Right atrium auricular region (tissue), 2 donors: ENCODE measurements around the gene ARIH2. TPM values are rescaled to one million over a fixed set of nuclear protein-coding genes. Genes with fewer than 3 reads are reported as not detected.

Source experiments
- DNase-seq: peaks from one replicate; pipeline ENCODE4 v3.0.0-alpha.2; 2019; ENCODE audit warnings: low spot score
- H3K27ac ChIP-seq, 2 donors: fragments of 200-600 bp; sonication (generic); 1 replicate in 1 of 2; 2 replicates in 1 of 2; pipeline ENCODE4 v1.5.1; 2016 to 2019
- H3K27me3 ChIP-seq, 2 donors: fragments of 200-600 bp; sonication (generic); one replicate each; pipeline versions ENCODE4 v1.5.1 to v1.6.0; 2017 to 2019
- H3K36me3 ChIP-seq: fragments of 200-600 bp; sonication (generic); one replicate; pipeline ENCODE4 v1.5.1; 2016
- H3K4me1 ChIP-seq, 2 donors: fragments of 200-600 bp; sonication (generic); one replicate each; pipeline versions ENCODE4 v1.5.1 to v1.6.0; 2017 to 2019
- H3K4me3 ChIP-seq, 2 donors: fragments of 200-600 bp; sonication (generic); 1 replicate in 1 of 2; 2 replicates in 1 of 2; pipeline ENCODE4 v1.5.1; 2017 to 2019; ENCODE audit warnings: mild to moderate bottlenecking in 1 of 2, moderate library complexity in 1 of 2
- H3K9me3 ChIP-seq, 2 donors: fragments of 200-600 bp; sonication (generic); one replicate each; pipeline ENCODE4 v1.5.1; 2019
- total RNA-seq, 2 donors: library from RNA; depleted of rRNA; stranded (reverse); fragments of >200 nt; gene quantifications; one replicate each; pipeline ENCODE4 v1.1.0, GENCODE V29; 2016
- TF ChIP-seq, protein P1 (sequence below), 2 donors: fragments of 200-600 bp; sonication (generic); IDR thresholded peaks; one replicate each; pipeline ENCODE4 v1.5.1; 2019; ENCODE audit warnings: antibody characterized with exemption in 2 of 2

ARIH2 gene
- total RNA-seq, 2 donors from 2014 or later = 135 to 140 TPM

DNA sequence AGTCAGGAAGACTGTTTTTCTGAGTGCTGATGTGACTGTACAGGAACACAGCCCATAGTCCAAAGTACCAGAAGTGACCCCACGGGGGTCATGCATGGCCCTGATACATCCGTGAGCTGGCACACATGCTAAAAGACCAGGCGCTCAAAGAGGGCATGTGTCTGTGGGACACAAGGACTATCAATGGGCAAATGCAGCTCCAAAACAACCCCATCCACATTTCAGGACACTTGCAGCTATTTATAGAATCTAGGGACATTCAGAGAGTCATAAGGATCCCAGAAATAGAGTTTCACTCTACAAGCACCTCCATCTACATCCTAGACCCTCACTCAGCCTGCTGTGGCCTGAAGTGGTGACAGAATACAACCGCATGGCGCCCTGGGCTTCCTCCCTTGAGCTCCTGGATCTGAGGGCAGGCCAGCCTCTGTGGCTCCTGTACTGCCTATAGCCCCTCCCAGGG lies 37.0 kb upstream of the ARIH2 start:
- H3K4me1 ChIP-seq = no peaks in the 10 kb centered on the region
- TF ChIP-seq, protein P1, sequence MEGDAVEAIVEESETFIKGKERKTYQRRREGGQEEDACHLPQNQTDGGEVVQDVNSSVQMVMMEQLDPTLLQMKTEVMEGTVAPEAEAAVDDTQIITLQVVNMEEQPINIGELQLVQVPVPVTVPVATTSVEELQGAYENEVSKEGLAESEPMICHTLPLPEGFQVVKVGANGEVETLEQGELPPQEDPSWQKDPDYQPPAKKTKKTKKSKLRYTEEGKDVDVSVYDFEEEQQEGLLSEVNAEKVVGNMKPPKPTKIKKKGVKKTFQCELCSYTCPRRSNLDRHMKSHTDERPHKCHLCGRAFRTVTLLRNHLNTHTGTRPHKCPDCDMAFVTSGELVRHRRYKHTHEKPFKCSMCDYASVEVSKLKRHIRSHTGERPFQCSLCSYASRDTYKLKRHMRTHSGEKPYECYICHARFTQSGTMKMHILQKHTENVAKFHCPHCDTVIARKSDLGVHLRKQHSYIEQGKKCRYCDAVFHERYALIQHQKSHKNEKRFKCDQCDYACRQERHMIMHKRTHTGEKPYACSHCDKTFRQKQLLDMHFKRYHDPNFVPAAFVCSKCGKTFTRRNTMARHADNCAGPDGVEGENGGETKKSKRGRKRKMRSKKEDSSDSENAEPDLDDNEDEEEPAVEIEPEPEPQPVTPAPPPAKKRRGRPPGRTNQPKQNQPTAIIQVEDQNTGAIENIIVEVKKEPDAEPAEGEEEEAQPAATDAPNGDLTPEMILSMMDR (IDR thresholded peaks at IDR 0.05) = no peak
- DNase-seq = no peak
- H3K9me3 ChIP-seq = no peaks in the 10 kb centered on the region
- peaks cover 36% of the 10 kb centered on the region for H3K36me3 ChIP-seq
- H3K27me3 ChIP-seq = no peaks in the 10 kb centered on the region
- H3K4me3 ChIP-seq = no peak overlapping the region
- peak overlapping the region; percentile 11 to 33 for H3K27ac ChIP-seq

DNA sequence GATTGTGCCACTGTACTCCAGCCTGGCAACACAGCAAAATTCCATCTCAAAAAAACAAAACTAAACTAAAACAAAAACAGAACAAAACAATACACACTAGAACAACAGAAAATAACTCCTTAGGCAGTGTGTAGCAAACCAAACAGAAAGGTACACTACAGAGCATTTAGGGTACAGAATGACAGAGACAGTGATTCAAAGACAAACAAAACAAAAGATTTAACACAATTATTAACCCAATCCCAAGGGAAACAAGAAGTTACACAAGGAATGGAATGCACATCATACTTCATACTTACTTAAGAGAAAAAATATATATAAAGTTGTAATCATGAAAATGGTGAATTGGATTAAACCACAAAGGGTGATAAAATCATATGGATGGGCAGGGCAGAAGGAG lies 32.9 kb upstream of the ARIH2 start:
- DNase-seq = no peak
- Histone ChIP-seq H3K4me1 (no peaks in the 10 kb centered on the region), H3K27me3 (no peaks in the 10 kb centered on the region), H3K36me3 (peaks cover 38% of the 10 kb centered on the region), H3K9me3 (no peaks in the 10 kb centered on the region), H3K27ac (no peak overlapping the region), H3K4me3 (no peak overlapping the region)
- TF ChIP-seq, protein P1 (IDR thresholded peaks at IDR 0.05) = no peak

DNA sequence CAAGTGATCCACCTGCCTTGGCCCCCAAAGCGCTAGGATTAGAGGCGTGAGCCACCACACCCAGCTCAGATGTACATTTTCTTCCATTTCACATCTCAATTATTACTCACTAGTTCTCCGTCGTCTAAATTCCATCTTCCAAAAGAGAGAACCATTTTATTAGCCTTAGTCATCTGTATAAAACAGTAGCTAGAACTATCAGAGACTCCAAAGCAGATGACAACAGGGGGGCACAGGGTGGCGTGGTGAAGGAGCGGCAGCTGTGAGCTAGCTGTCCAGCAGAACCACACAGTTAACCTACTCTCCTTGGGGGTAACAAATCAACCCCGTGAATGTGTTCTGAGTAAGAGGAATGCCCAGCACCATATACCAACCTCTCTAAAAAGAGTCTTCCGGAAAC lies 27.0 kb upstream of the ARIH2 start:
- H3K4me3 ChIP-seq = no peak overlapping the region
- no peaks in the 10 kb centered on the region for H3K4me1 ChIP-seq
- DNase-seq = no peak
- H3K27ac ChIP-seq = no peak overlapping the region
- TF ChIP-seq, protein P1 (IDR thresholded peaks at IDR 0.05) = no peak
- peaks cover 26% of the 10 kb centered on the region for H3K36me3 ChIP-seq
- no peaks in the 10 kb centered on the region for H3K27me3 ChIP-seq
- no peaks in the 10 kb centered on the region for H3K9me3 ChIP-seq

DNA sequence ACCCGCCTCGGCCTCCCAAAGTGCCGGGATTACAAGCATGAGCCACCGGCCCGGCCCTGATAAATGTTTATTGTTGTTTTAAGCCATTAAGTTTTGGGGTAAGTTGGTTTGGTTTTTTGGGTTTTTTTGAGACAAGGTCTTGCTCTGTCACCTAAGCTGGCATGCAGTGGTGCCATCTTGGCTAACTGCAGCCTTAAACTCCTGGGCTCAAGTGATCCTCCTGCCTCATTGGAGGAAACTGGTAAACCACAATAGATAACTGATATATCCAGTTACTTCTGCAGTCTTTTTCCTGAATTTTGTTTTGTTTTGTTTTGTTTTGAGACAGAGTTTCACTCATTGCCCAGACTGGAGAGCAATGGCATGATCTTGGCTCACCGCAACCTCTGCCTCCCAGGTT lies 24.1 kb upstream of the ARIH2 start:
- no peak for DNase-seq
- H3K27ac ChIP-seq = no peak overlapping the region
- no peaks in the 10 kb centered on the region for H3K27me3 ChIP-seq
- TF ChIP-seq, protein P1 (IDR thresholded peaks at IDR 0.05) = no peak
- H3K36me3 ChIP-seq = peaks cover 14% of the 10 kb centered on the region
- no peak overlapping the region for H3K4me3 ChIP-seq
- H3K9me3 ChIP-seq = no peaks in the 10 kb centered on the region
- H3K4me1 ChIP-seq = peaks cover 0 to 18% of the 10 kb centered on the region in 2 donors

DNA sequence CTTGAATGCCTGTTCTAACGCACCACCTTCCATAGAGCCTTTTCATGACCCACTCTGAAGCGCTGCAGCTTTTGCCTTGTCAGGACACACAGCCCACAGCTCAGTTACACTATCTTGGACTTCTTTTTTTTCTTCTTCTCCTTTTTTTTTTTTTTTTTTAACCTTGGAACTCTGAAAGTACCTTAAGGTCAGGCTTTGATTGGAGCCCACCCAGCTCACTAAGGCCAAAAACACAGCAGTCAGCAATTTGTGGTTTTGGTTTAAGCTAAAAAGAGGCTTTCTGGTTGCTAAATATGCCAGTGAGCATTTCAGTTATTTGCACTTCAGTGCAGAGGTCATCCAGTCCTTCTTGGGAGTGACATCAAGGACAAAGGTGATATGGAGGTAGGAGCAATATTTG lies 21.7 kb upstream of the ARIH2 start:
- TF ChIP-seq, protein P1 (IDR thresholded peaks at IDR 0.05) = no peak
- peaks cover 2% of the 10 kb centered on the region for H3K36me3 ChIP-seq
- H3K27ac ChIP-seq = peak overlapping the region; percentile 84 to 88
- no peaks in the 10 kb centered on the region for H3K9me3 ChIP-seq
- no peak overlapping the region for H3K4me3 ChIP-seq
- no peaks in the 10 kb centered on the region for H3K27me3 ChIP-seq
- peaks cover 0 to 18% of the 10 kb centered on the region in 2 donors for H3K4me1 ChIP-seq
- no peak for DNase-seq
